C4-2B (cell line): Measurements from ENCODE around the gene CPN2.

Source experiments
- CTCF ChIP-seq: fragments of 450-650 bp; conservative IDR thresholded peaks from 2 replicates; pipeline ENCODE4 v1.5.1; 2017; ENCODE audit warnings: mild to moderate bottlenecking
- ZFX ChIP-seq: fragments of 450-650 bp; IDR thresholded peaks from 2 replicates; pipeline ENCODE4 v1.6.1; 2017

DNA sequence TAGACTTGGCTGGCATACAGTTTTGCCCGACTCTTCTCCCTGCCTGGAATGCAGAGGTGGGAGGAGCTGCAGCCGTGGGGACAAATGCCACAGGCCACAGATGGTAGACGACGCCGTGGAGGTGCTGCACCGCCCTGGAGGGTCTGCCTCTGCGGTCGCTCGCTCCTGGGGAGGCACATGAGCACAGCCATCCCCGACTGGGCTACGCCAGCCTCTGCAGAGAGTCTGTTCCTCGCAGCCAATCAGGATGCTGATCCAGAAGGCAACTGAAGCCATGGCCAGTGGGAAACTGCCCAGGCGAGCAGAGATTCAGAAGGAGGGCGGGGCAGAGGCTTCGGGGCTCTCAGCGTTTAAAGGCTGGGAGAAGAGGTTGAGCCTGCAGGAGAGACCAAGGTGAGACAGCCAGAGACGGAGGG, 30.3 kb upstream of the CPN2 start:
- TF ChIP-seq CTCF = no peak
- TF ChIP-seq ZFX = no peak
